GM19438 (cell line): Measurements from ENCODE around the gene TUBG1.
A peak's percentile ranks its signal among the peaks of the same experiment; 100 is the strongest.

Source experiments
- ATAC-seq: cut with Tn5 transposase; IDR thresholded peaks from one replicate; pipeline ENCODE4 v1.9.1; 2021; ENCODE audit warnings: low read depth; ENCODE audit not compliant: unreplicated experiment

Gene TUBG1

GRCh38 chr17:42609182-42609813 lies at the start of gene TUBG1, which contains the start of gene RETREG3:
TSS of gene TUBG1 (plus strand) at chr17:42609683. CDS start at chr17:42609738, 55 bp downstream.
TSS of gene RETREG3 (minus strand) at chr17:42609374. CDS start at chr17:42609324, 50 bp downstream.
- peak; percentile 82 for ATAC-seq

GRCh38 chr17:42560246-42560645 lies 49.2 kb upstream of the TUBG1 start:
- ATAC-seq = no peak

- ATAC-seq = no peak
Observed at GRCh38 chr17:42561897-42562387, 47.5 kb upstream of the TUBG1 start, which contains the start of gene COASY. TSS of gene COASY (plus strand) at chr17:42562148. CDS start at chr17:42562623, 475 bp downstream.

- ATAC-seq = no peak
Observed at GRCh38 chr17:42562388-42563142, 46.9 kb upstream of the TUBG1 start.

- no peak for ATAC-seq
Observed at GRCh38 chr17:42563143-42563509, 46.4 kb upstream of the TUBG1 start.

GRCh38 chr17:42563543-42563942 lies 45.9 kb upstream of the TUBG1 start:
- ATAC-seq = no peak

- ATAC-seq = no peak
Observed at GRCh38 chr17:42563950-42564349, 45.5 kb upstream of the TUBG1 start.

GRCh38 chr17:42564815-42565522 lies 44.5 kb upstream of the TUBG1 start:
- no peak for ATAC-seq

GRCh38 chr17:42565523-42566214 lies 43.8 kb upstream of the TUBG1 start:
- no peak for ATAC-seq

- ATAC-seq = no peak
Observed at GRCh38 chr17:42566215-42566882, 43.1 kb upstream of the TUBG1 start.

GRCh38 chr17:42566883-42567573 lies 42.5 kb upstream of the TUBG1 start, which contains the start of gene MLX:
TSS of gene MLX (plus strand) at chr17:42567100. CDS start at chr17:42567125, 25 bp downstream.
- ATAC-seq = no peak

GRCh38 chr17:42568341-42569111 lies 41.0 kb upstream of the TUBG1 start:
- no peak for ATAC-seq

- ATAC-seq = no peak
Observed at GRCh38 chr17:42571435-42572225, 37.9 kb upstream of the TUBG1 start.

GRCh38 chr17:42573095-42573494 lies 36.4 kb upstream of the TUBG1 start:
- no peak for ATAC-seq

GRCh38 chr17:42574463-42574862 lies 35.0 kb upstream of the TUBG1 start:
- no peak for ATAC-seq

GRCh38 chr17:42577140-42577531 lies 32.3 kb upstream of the TUBG1 start:
- no peak for ATAC-seq

GRCh38 chr17:42577532-42578281 lies 31.8 kb upstream of the TUBG1 start, which contains the start of gene PSMC3IP:
TSS of gene PSMC3IP (minus strand) at chr17:42577729. CDS start at chr17:42577686, 43 bp downstream.
- ATAC-seq = peak; percentile 65
